Measurements from ENCODE around the gene GLIS1.

Gene GLIS1

DNA sequence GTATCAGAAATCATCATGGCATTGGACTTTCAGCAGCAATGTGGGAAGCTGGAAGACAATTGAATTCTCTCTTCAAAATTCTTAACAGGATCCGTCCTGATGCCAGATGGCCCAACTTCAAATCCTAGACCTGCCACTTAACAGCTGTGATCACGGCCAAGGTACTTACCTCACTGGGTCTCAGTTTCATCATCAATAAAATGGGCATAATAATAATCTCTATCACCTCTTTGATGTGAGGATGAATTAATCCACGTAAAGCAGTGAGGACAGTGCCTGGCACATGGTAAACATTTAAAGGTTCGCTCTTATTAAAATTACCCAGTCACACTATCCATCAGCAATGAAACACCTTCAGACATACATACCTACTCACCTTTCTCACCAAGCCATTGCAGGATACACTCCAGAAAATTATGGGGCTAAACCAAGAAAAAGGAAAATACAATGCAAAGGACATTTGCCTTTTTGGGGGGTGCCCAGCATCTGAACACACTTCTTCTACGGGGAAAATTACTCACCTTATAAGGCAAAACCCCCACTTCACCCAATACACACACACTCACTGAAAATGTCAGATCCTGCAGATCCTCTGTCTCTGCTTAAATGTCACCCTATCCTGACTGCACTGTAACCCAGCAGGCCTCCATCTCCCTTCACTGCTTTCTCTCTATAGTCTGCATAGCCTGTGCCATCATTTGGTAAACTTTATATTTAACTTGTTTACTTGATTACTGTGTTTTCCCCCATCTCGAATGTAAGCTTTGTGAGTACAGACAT, 21.7 kb downstream of the GLIS1 start:
- no peak for DNase-seq

DNA sequence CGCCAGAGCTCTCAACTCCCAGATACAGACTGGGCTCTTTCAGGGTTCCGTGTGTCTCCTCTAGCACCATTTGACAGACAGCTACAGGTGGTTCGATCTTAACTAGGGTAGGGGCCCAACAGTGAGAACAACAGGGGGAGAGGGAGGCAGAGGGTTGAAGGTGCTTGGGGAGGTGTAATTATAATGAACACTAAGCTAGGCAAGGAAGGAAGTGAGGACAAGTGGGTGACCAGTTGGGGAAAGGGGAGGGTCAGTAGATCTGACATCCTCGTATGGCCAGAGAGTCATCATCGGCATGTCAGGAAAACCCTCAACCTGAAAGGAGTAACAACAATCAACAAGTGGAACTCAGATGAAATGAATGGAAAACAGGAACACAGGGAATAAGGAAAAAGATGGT, 22.8 kb downstream of the GLIS1 start:
- DNase-seq: no peak

DNA sequence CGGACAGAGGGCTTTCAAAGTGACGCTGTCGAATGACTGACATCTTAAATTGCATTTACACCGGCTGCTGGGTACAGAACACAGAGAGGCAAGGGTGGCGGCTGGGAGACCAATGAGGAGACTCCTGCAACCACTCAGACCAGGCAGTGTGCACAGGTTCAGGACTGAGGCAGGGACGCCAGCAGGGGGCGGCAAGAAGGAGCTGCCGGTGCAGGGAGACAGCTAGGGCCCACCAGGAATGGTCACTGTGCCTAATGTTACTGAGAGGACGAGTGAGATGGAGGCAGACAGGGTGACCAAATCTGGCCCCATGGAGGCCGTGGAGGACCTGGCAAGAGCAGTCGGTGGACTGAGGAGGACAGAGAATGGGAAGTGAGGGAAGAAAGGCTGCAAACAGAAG, 23.5 kb downstream of the GLIS1 start:
- no peak for DNase-seq

DNA sequence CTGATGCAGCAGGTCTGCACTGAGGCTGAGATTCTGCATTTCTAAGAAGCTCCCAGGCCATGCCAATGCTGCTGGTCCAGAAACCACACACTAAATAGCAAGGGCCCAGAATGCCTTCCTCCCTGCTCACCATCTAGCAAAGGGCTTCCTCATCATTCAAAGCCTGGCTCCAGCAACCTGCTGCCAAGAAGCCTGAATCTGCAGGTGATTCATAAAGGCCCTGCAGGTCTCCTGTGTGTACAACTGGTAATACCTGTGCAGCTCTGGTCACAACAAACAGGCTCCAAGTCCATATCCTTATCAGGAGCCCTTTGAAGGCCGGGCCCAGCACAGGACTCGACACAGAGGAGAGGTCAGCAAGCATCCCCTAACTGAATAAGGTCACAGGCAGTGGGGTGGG, 26.7 kb downstream of the GLIS1 start:
- DNase-seq: no peak

GRCh38 chr1:53710584-53710983, 28.4 kb downstream of the GLIS1 start:
- DNase-seq: no peak

DNA sequence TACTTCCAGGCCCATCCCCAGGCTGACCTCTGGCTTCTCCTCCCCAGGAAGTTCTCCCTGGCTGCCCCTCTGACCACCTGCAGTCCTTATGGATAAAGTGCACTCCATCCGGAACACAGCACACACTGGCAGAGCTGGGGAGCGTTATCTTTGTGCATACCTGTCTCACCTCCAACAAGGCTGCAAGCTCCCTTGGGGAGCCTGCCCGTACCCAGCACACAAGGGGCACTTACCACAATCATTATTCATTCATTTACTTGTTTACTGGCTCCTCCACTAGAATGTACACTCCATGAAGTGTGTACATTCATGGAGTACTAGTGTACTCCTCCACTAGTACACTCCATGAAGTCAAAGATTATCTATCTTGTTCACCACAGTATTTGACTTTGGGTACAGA, 30.3 kb downstream of the GLIS1 start:
- no peak for DNase-seq

DNA sequence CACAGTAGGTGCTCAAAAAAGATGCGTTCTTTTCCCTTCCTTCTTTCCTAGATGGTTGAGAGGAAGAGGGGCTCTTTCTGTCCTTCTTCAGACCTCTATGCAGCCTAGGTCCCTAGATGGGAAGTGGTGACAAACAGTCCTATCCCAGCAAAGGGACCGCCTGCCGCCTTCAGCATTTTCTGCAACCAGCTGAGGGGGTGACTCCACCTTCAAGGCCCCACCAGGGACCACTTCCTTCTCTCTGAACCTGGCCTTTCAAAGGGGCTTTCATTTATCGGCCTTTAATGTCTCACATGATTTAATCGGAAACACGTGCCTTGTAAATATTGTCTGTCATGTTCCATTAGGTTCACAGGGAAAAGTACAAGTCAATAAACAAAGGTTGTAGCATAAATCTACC, 32.6 kb downstream of the GLIS1 start:
- DNase-seq: no peak

DNA sequence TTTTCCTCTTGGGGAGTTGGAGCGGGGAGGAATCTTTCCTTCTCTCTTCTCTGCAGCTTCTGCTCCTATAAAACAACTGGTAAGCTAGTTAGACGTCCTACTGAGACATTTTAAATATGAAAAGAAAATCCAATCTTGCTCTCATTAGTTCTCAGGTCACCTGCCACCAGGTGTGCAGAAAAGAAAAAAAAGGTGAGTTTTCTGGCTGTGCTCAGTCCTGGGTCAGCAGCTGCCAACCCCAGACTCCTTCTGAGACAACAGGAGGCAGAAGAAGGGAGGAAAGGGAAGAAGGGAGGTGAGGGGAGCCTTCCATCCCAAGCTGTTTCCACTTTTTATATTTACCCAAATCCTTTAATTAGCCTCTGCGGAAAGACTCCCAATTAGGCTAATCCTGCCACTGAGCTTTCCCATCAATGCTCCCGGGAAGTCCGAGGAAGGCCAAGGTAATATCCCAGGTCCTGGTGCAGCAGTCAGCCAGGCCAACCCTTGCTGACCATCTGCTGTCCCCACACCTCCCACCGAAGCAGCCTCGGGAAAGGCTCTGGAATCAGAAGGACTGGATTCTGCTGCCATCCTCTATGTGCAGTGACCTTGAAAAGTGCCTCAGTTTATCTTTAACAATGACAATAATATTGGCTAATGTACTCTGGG, 33.4 kb downstream of the GLIS1 start:
- peak; percentile 7 to 56 for DNase-seq

- no peak for DNase-seq
These were observed 34.0 kb downstream of the GLIS1 start for GRCh38 chr1:53704804-53705445.

DNA sequence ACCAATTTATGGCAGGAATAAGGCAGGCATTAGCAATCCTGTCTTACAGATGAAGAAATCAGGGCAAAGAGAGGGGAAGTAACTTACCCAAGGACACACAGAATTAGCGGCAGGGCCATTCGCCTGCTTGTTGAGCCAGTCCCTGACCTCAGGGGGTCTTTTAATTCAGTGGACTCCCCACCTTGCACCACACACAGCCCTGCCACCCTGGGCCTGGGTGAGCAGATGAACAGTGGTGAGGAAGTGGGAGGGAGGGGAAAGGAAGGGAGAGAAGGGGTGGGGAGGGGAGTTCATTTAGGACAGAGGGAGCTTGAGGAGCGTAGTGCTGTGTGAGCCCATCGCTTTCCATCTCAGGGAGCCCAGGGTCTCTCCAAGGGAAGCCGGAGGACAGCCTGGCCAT, 34.7 kb downstream of the GLIS1 start:
- no peak for DNase-seq

- no peak for DNase-seq
These were observed 35.8 kb downstream of the GLIS1 start for GRCh38 chr1:53703174-53703573.

- DNase-seq: no peak
These were observed 36.6 kb downstream of the GLIS1 start for GRCh38 chr1:53702341-53702740.

- no peak for DNase-seq
These were observed 38.2 kb downstream of the GLIS1 start for GRCh38 chr1:53700776-53701175.

- DNase-seq: no peak
These were observed 39.0 kb downstream of the GLIS1 start for GRCh38 chr1:53699981-53700380.

DNA sequence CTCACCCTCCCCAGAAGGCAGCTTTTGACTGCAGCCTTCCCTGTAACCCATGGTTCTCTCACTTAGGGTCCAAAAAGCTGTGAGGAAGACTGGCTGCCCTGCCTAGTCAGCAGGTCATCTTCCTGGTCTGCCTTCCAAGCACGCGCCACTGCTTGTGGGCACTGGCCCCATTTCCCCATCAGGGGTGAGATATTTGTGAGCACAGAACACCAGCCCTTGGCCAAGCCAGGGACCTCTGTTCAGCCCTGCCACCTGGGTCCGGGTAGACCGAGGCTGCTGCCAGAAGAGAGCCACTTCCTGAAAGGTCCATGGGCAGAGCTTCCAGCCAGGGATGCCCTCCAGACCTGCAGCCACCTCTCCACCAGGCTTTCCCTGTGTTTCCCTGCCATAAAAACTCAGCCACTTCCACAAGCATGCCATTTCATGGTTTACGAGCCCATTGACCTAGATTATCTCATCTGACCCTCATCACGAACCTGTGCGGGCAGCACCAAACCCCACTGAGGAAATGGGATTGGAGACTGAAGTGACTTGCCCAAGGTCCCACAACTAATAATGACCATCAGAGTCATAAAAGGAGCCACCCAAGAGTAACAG, 40.5 kb downstream of the GLIS1 start:
- no peak for DNase-seq

DNA sequence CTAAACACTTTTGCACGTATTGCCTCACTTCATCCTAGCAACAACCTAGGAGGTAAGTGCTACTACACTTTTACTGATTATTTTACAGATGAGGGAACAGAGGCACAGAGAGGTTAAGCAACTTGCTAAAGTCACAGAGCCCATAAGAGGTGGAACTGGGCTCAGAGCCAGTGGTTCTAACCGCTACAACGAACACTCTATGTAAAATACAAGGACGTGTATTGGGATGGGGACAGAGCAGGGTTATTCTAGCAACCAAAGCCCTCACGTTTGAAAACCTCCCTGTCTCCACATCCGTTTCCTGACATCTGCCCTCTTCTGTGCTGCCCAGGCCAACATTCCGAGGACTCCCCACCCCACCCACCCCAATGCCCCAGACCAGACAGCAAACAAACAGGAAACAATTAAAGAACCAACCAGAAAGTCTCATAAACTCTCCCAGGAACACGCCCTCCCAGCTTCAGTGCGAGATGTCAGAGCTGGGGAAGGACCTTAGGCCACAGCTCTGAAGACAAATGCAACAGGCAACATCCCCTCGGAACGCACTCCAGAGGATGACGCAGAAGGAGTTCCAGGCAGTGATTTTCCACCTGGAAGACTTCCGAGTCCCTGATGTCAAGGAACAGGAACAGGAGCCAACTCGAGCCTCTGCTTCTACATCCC, 41.1 kb downstream of the GLIS1 start:
- no peak for DNase-seq

GRCh38 chr1:53696990-53697389, 42.0 kb downstream of the GLIS1 start:
- DNase-seq: no peak

DNA sequence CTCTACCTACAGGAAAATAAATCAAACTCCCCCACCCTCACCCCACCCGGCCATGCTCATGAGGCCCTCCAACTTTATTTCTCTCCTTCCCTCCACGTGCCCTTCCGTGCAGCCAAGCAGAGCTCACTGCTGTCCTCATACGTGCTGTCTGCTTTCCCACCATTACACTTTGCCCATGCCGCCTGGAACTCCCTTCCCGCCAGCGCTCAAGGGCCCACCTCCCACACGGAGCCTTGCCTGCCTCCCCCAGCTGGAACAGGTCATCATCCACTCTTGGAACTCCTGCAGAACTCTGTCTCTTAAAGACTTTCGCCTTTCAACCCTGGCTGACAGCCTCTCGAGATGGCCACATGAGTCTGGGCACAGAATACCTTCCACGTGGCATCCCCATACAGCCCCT, 42.4 kb downstream of the GLIS1 start:
- no peak for DNase-seq

DNA sequence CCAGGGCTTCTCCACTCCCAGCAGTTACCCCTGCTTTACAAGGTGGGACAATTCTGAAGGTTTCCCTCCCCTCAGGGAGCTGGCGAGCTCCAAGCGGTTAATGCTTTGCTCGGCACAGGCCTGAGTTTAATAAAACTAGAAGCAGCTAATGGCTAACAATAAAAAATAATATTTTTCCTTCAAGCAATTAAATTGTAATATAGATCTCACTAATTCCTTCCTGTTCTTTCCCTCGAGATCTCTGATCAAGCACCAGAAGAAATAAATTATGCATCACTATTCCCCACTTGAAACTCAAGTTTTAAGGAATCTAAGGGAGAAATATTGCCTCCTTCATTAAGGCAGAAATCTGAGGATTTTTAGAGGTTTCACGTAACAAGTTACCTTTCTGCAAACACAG, 42.9 kb downstream of the GLIS1 start:
- DNase-seq: no peak

DNA sequence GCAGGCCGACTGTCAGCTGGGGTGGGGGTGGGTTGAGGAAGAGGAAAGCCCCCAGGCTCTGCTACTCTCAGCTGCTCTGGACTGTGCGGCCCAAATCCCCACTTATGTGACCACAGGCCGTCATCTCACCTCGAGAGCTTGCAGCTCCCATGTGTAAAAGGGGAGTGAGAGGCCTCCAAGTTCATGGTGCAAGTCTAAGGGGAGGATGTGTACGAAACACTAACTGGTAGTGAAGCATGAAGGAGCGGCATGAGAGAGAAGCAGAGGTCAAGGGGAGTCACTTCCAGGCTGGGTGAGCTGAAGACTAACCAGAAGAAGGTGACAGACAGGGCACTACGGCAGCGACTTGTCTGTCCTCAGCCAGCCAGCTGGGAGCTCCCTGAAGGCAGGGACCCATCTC, 43.8 kb downstream of the GLIS1 start:
- no peak for DNase-seq

DNA sequence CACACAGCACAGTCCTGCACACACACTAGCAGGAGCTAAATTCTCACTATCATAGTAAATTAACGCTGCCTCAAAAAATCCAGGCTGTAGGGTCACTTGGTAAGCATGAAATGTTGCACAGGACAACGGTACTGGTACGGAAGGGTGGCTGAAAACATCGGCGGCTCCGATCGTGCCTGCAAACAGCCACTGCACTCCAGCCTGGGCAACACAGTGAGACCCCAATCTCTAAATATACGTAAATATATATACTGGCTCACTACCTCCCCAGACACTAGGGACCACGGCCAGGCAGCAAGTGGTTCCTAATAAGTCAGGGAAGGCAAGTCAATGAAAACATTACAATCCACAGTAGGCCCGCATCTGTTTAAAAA, 44.3 kb downstream of the GLIS1 start:
- DNase-seq: no peak

DNA sequence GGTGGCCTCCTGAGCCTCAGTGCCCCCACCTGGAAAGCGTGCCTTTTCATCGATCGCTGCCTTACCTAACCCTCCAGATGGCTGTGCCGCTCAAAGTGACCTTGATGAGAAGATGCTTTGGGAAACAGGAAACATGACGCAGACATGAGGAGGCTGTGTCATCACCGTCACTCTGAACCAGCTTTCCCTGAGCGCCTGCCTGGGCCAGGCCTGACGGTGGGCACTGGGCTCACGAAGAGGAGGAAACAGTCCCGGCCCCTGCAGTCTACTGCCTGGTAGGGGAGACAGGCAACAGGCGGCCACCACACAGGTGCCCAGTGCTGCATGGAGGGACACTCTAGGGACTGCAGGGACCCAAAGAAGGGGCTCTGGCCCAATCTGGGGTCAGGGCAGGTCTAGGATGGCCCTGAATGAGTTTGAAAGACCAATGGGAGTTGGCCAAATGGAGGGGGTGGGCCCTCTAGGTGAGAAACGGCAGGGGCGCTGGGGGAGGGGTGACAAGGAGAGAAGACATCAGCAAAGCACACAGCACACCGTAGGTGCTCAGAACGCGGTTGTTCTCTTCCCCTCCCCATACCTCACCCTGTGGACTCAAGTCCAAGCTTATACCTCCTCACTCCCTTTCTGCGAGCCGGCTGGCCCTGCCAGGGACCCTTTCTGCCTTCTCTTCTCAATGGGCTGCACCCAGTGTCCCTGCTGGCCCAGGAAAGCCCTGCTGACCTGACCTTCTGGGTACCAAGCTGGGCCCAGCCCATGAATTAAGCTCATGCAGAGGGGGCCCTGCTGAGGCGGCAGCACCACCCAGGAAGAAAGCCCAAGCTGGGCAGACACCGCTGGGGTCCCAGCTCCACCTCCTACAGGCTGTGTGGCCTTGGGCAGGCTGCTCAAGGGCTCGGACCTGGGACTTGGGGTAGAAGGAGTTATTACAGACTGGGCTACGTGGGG, 44.9 kb downstream of the GLIS1 start:
- DNase-seq: no peak

All from NCI-H524 (cell line).